ENCODE measurements around the gene HHIPL1.

- TF ChIP-seq EZH2 (IDR thresholded peaks at IDR 0.05): no peak
- TF ChIP-seq, protein P1, sequence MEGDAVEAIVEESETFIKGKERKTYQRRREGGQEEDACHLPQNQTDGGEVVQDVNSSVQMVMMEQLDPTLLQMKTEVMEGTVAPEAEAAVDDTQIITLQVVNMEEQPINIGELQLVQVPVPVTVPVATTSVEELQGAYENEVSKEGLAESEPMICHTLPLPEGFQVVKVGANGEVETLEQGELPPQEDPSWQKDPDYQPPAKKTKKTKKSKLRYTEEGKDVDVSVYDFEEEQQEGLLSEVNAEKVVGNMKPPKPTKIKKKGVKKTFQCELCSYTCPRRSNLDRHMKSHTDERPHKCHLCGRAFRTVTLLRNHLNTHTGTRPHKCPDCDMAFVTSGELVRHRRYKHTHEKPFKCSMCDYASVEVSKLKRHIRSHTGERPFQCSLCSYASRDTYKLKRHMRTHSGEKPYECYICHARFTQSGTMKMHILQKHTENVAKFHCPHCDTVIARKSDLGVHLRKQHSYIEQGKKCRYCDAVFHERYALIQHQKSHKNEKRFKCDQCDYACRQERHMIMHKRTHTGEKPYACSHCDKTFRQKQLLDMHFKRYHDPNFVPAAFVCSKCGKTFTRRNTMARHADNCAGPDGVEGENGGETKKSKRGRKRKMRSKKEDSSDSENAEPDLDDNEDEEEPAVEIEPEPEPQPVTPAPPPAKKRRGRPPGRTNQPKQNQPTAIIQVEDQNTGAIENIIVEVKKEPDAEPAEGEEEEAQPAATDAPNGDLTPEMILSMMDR (IDR thresholded peaks at IDR 0.05): no peak
Measured at GRCh38 chr14:99663386-99664057, 18.6 kb downstream of the HHIPL1 start.
